Stomach (tissue), 4 donors: ENCODE data around the gene CACTIN.

ENCODE experiments used
- CTCF ChIP-seq, 7 experiments: fragments of 450-650 bp in 4 of 7; fragments of 200-600 bp in 3 of 7; sonication (generic) in 3 of 7; IDR thresholded peaks; one replicate each; pipeline ENCODE4 v1.5.1; 2016 to 2019; ENCODE audit warnings: antibody characterized with exemption in 7 of 7, control low read depth in 2 of 7, mild to moderate bottlenecking in 1 of 7
- EP300 ChIP-seq: sonication (generic); formaldehyde crosslinking; IDR thresholded peaks from one replicate; pipeline ENCODE4 v1.6.1; 2017; ENCODE audit warnings: antibody characterized with exemption
- POLR2A ChIP-seq, 4 donors: fragments of 450-650 bp; IDR thresholded peaks; one replicate each; pipeline ENCODE4 v1.6.1; 2016; ENCODE audit warnings: antibody characterized with exemption in 4 of 4, control low read depth in 2 of 4, mild to moderate bottlenecking in 1 of 4, moderate library complexity in 1 of 4
- POLR2AphosphoS5 ChIP-seq, 3 donors: sonication (generic); formaldehyde crosslinking; IDR thresholded peaks; one replicate each; pipeline ENCODE4 v1.6.1; 2016; ENCODE audit warnings: antibody characterized with exemption in 3 of 3

DNA sequence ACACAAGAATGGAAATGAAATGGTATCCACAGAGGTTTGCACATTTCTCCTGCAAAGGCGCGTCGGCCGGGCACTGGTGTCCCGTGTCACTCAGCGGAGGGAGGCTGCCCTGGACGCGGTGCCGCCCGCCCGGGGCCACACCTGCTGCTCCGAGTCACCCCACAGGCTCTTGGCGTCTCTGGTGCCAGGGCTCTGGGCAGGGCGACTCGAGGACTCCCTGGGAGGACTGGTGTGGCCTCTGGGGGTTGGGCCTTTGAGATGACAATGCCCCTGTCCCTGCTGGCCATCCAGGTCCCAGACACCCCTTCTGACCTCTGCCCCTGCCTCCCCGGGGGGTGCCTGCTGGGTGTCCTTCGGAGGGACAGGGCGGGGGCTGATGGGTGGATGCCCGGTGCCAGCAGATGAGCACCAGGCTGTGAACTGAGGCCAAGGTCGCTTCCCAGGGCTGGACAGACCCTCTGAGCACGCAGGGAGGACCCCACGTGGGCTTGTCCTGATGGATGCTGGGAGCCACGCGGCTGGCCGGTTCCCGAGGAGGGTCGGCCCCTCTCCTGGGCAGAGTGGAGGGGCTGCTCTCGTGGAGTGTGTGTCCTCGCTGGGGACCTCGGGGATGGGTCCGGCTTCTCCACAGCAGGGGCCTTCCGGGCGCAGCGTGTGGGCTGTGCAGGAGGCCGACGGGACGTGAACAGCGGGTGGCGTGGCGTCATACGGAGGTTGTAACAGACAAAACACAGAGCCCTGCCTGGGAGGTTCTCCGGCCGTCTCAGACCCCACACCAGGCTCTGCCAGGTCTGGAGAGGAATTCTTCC, 4.7 kb upstream of the CACTIN start:
- TF ChIP-seq POLR2AphosphoS5 (IDR thresholded peaks at IDR 0.05) (no peak), CTCF (IDR thresholded peaks at IDR 0.05) (no peak), POLR2A (IDR thresholded peaks at IDR 0.05) (no peak), EP300 (no peak)
